Right lobe of liver (tissue), 6 donors: ENCODE measurements around the gene TM9SF1. TPM values are rescaled to one million over a fixed set of nuclear protein-coding genes. Genes with fewer than 3 reads are reported as not detected.

Source experiments
- ATAC-seq, 4 donors: fragments of 200-7000 bp; cut with Tn5 transposase; one replicate each; pipeline ENCODE4 v1.9.1; 2020; ENCODE audit warnings: mild to moderate bottlenecking in 4 of 4, moderate library complexity in 4 of 4
- DNase-seq, 3 donors: peaks; one replicate each; pipeline ENCODE4 v3.0.0-alpha.2; 2020
- H3K27ac ChIP-seq, 3 donors: fragments of 200-600 bp; one replicate each; pipeline ENCODE4 v1.8.0; 2022
- H3K27me3 ChIP-seq, 2 donors: fragments of 200-600 bp; one replicate each; pipeline ENCODE4 v1.8.0; 2022
- H3K36me3 ChIP-seq, 4 donors: fragments of 200-600 bp; sonication (generic) in 1 of 4; one replicate each; pipeline versions ENCODE4 v1.5.1 to v1.8.0; 2017 to 2022; ENCODE audit warnings: control low read depth in 1 of 4
- H3K4me1 ChIP-seq, 4 donors: fragments of 200-600 bp; sonication (generic) in 1 of 4; one replicate each; pipeline versions ENCODE4 v1.5.1 to v1.8.0; 2017 to 2022; ENCODE audit warnings: control low read depth in 1 of 4
- H3K4me3 ChIP-seq, 3 donors: fragments of 200-600 bp; one replicate each; pipeline ENCODE4 v1.8.0; 2022
- H3K9me3 ChIP-seq, 4 donors: fragments of 200-600 bp; sonication (generic) in 1 of 4; one replicate each; pipeline versions ENCODE4 v1.5.1 to v1.8.0; 2017 to 2022; ENCODE audit warnings: control low read depth in 1 of 4
- POLR2A ChIP-seq: fragments of 450-650 bp; IDR thresholded peaks from one replicate; pipeline ENCODE4 v1.6.1; 2017; ENCODE audit warnings: antibody characterized with exemption, mild to moderate bottlenecking
- WGBS: methylation state at CpG from one replicate; pipeline ENCODE4 v1.1.6; 2018; ENCODE audit warnings: low coverage, low lambda C conversion rate; ENCODE audit not compliant: insufficient coverage; ENCODE audit errors: missing lambda C conversion rate; 5-methylcytosine and 5-hydroxymethylcytosine counted together
- intact Hi-C, 2 donors: fragments of 100-400 bp; cut with DNase I; formaldehyde crosslinking; loops; one replicate each; pipeline versions ENCODE4 v1.11.2 to v1.14.1; 2022
- total RNA-seq, 6 experiments: library from RNA; depleted of rRNA in 2 of 6; stranded (reverse); fragments of >200 nt in 2 of 6; fragmentation: NEBNext Ultra II Directional in 3 of 6; extraction: Animal tissue kit (Norgen Biotek cat#: 25700) in 3 of 6; gene quantifications; one replicate each; pipeline versions ENCODE4 v1.1.0 to v1.2.4, GENCODE V29; 2016 to 2023
- TF ChIP-seq, protein P1 (sequence below), 4 donors: fragments of 200-600 bp in 3 of 4; fragments of 450-650 bp in 1 of 4; IDR thresholded peaks; one replicate each; pipeline versions ENCODE4 v1.5.1 to v1.8.0; 2016 to 2022; ENCODE audit warnings: antibody characterized with exemption in 4 of 4, mild to moderate bottlenecking in 2 of 4
- donor health status: DM: no; HTN: yes; CAD: no.
- donor health status: DM: no; HTN: no; CAD: no.
- donor health status: DM: no; HTN: no; CAD: no.
- donor health status: DM: no; HTN: yes; CAD: no.
- donor health status: DM: no; HTN: yes; CAD: no.

The TM9SF1 gene
- total RNA-seq, 6 experiments from 2014 or later, result 32.1 to 49.8 (median 41.2) TPM

DNA sequence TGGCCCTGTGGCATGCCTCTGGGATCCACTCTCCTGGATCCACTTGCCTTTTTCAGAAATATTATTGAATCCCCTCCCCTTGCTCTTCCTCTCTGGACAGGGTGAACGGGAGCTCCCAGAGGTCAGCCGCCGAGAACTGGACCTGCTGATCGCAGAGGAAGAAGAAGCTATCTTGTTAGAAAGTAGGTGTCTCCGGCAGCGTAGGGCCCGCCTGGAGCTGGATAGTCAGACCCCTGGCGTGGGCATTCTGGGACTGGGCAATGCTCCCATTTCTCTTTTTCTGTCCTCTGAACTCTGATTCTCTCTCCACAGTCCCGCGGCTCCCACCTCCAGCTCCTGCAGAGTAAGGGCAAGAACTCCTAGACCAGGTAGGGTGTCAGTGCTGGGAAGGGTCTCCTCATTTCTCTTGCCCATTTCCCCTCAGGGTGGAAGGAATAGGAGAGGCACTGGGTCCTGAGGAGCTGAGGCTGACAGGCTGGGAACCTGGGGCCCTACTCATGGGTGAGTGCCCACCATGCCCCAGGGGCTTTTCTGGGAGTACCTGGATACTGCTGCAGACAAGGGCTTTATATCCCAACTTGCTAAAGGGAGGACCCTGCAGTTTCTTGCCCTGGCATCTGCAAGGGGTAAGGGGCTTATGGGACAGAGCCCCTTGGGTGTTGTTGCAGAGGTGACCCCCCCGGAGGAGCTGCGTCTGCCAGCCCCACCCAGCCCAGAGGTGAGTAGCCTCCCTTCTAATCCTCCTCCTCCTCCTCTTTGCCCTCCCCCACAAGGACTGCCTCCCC is 18.0 kb downstream of the TM9SF1 start:
- Histone ChIP-seq H3K9me3 (no peaks in the 10 kb centered on the region), H3K27me3 (no peaks in the 10 kb centered on the region), H3K4me3 (no peak overlapping the region), H3K4me1 (peaks cover 0 to 23% (median 11%) of the 10 kb centered on the region in 4 donors), H3K27ac (no peak overlapping the region), H3K36me3 (peaks cover 0 to 15% (median 8%) of the 10 kb centered on the region in 4 donors)
- intact Hi-C loops, result no loop called here
- TF ChIP-seq POLR2A, result no peak
- TF ChIP-seq, protein P1, sequence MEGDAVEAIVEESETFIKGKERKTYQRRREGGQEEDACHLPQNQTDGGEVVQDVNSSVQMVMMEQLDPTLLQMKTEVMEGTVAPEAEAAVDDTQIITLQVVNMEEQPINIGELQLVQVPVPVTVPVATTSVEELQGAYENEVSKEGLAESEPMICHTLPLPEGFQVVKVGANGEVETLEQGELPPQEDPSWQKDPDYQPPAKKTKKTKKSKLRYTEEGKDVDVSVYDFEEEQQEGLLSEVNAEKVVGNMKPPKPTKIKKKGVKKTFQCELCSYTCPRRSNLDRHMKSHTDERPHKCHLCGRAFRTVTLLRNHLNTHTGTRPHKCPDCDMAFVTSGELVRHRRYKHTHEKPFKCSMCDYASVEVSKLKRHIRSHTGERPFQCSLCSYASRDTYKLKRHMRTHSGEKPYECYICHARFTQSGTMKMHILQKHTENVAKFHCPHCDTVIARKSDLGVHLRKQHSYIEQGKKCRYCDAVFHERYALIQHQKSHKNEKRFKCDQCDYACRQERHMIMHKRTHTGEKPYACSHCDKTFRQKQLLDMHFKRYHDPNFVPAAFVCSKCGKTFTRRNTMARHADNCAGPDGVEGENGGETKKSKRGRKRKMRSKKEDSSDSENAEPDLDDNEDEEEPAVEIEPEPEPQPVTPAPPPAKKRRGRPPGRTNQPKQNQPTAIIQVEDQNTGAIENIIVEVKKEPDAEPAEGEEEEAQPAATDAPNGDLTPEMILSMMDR (IDR thresholded peaks at IDR 0.05), result no peak
- no CpG with 5 or more reads among the region's 12 CpGs for WGBS
- no peak for DNase-seq
- ATAC-seq, result no peak

DNA sequence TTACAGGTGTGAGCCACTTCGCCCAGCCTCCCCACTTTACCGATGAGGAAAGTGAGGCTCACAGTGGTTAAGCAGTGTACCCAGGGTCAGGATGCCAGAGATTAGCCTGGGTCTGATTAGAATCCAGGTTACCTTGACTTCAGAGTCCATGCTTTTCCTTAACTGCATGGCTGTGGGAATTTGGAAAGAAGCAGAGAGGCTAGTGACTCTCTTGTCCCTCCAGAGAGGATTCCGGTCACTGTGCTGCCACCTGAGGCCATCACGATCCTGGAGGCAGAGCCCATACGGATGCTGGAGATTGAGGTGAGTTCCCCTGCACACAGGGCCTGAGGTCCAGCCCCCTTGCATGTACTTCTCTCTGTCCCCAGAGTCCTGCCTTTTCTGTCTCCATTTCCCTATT is 18.6 kb downstream of the TM9SF1 start:
- WGBS, result no CpG with 5 or more reads among the region's 5 CpGs
- H3K4me3 ChIP-seq, result no peak overlapping the region
- DNase-seq, result no peak
- intact Hi-C loops, result no loop called here
- TF ChIP-seq, protein P1 (IDR thresholded peaks at IDR 0.05), result no peak
- no peak for TF ChIP-seq POLR2A
- H3K27me3 ChIP-seq, result no peaks in the 10 kb centered on the region
- H3K36me3 ChIP-seq, result peaks cover 0 to 11% (median 8%) of the 10 kb centered on the region in 4 donors
- H3K27ac ChIP-seq, result no peak overlapping the region
- ATAC-seq, result no peak
- H3K9me3 ChIP-seq, result no peaks in the 10 kb centered on the region
- peaks cover 0 to 23% (median 11%) of the 10 kb centered on the region in 4 donors for H3K4me1 ChIP-seq

DNA sequence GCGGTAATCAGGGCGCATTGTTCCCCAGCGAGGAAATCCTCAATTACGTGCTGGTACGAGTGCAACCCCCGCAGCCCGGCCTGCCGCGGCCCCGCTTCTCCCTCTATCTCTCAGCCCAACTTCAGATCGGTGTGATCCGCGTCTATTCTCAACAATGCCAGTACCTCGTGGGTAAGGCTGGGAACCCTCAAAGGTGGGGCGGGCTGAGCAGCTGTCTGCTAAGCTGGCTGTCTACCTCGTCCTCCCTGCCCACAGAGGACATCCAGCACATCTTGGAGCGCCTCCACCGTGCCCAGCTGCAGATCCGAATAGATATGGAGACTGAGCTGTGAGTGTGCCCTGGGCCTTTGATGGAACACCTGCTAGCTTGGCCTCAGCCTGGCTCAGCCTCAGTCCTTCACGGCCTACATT is 22.4 kb downstream of the TM9SF1 start:
- H3K9me3 ChIP-seq, result no peaks in the 10 kb centered on the region
- H3K27me3 ChIP-seq, result no peaks in the 10 kb centered on the region
- DNase-seq (peak in 1 of 3 donors; percentile 49), ATAC-seq (no peak)
- 87% methylated on average over 20 of the region's 20 CpGs for WGBS
- H3K27ac ChIP-seq, result no peak overlapping the region
- no peaks in the 10 kb centered on the region for H3K4me1 ChIP-seq
- intact Hi-C loops, result no loop called here
- no peak overlapping the region for H3K4me3 ChIP-seq
- peaks cover 0 to 5% (median 0%) of the 10 kb centered on the region in 4 donors for H3K36me3 ChIP-seq
- TF ChIP-seq, protein P1 (IDR thresholded peaks at IDR 0.05), result no peak
- TF ChIP-seq POLR2A, result no peak

DNA sequence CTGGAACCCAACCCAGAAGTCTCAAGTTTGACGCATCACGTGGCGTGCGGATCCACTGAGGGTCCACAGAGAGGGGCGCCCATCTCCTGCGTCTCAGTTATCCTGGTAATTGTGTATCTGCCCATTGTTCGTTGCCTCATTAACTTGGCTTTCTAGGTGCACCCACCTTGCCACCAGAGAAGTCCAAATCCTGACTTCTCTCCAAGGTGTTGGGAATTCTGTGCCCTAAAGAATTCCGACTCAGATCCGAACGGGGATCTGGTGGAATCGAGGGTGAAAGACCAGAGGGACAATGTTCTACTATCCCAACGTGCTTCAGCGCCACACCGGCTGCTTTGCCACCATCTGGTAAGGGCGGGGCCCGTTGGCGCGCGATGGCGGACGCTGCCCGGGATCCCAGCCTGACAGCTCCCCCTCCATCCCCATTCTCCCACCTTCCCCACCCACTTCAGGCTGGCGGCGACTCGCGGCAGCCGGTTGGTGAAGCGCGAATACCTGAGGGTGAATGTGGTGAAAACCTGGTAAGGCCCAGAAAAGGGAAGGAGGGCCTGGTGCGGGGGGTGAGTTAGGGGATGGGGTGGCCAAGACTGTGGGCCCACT is 22.9 kb downstream of the TM9SF1 start:
- no peak for DNase-seq
- no peak overlapping the region for H3K27ac ChIP-seq
- H3K4me3 ChIP-seq, result no peak overlapping the region
- H3K4me1 ChIP-seq, result no peaks in the 10 kb centered on the region
- H3K27me3 ChIP-seq, result no peaks in the 10 kb centered on the region
- TF ChIP-seq POLR2A, result no peak
- TF ChIP-seq, protein P1 (IDR thresholded peaks at IDR 0.05), result no peak
- intact Hi-C loops, result no loop called here
- WGBS, result 52% methylated on average over 14 of the region's 30 CpGs
- ATAC-seq, result no peak
- H3K36me3 ChIP-seq, result peaks cover 0 to 5% (median 0%) of the 10 kb centered on the region in 4 donors
- H3K9me3 ChIP-seq, result no peaks in the 10 kb centered on the region
